Trophoblast cell (in vitro differentiated cells and primary cell): ENCODE results near the gene FOSB.

Experiments
- DNase-seq, 2 donors: peaks; one replicate each; pipeline ENCODE4 v3.0.0-alpha.2; 2016
- H2AFZ ChIP-seq: 2 replicates; pipeline ENCODE4 v1.6.1; 2013; ENCODE audit warnings: low read length, moderate library complexity, mild to moderate bottlenecking; ENCODE audit not compliant: insufficient read depth, poor library complexity
- H2AK5ac ChIP-seq: 2 replicates; pipeline ENCODE4 v1.6.1; 2013; ENCODE audit warnings: mild to moderate bottlenecking, low read length
- H2BK120ac ChIP-seq: 2 replicates; pipeline ENCODE4 v1.6.1; 2013; ENCODE audit warnings: low read length, mild to moderate bottlenecking, moderate library complexity; ENCODE audit not compliant: insufficient read depth, poor library complexity
- H2BK12ac ChIP-seq: 2 replicates; pipeline ENCODE4 v1.6.1; 2013; ENCODE audit warnings: mild to moderate bottlenecking, low read length, moderate library complexity
- H2BK5ac ChIP-seq: 2 replicates; pipeline ENCODE4 v1.6.1; 2013; ENCODE audit warnings: low read length, low read depth, moderate library complexity, mild to moderate bottlenecking; ENCODE audit not compliant: poor library complexity
- H3K14ac ChIP-seq: 2 replicates; pipeline ENCODE4 v1.6.1; 2013; ENCODE audit warnings: mild to moderate bottlenecking, low read length
- H3K18ac ChIP-seq: 2 replicates; pipeline ENCODE4 v1.6.1; 2013; ENCODE audit warnings: mild to moderate bottlenecking, low read length
- H3K23ac ChIP-seq: 2 replicates; pipeline ENCODE4 v1.6.1; 2013; ENCODE audit warnings: low read length
- H3K27ac ChIP-seq: 2 replicates; pipeline ENCODE4 v1.5.1; 2013; ENCODE audit warnings: low read depth, mild to moderate bottlenecking, inconsistent platforms, low read length, moderate library complexity
- H3K27me3 ChIP-seq: 2 replicates; pipeline ENCODE4 v1.6.1; 2013; ENCODE audit warnings: inconsistent platforms, mild to moderate bottlenecking, low read length, moderate library complexity; ENCODE audit not compliant: insufficient read depth
- H3K36me3 ChIP-seq, 2 experiments: 1 replicate in 1 of 2; 2 replicates in 1 of 2; pipeline ENCODE4 v1.6.1; 2013; ENCODE audit warnings: low read length in 2 of 2, mild to moderate bottlenecking in 2 of 2, moderate library complexity in 1 of 2; ENCODE audit not compliant: insufficient read depth in 2 of 2, control insufficient read depth in 1 of 2
- H3K4ac ChIP-seq: 2 replicates; pipeline ENCODE4 v1.6.1; 2013; ENCODE audit warnings: low read depth, mild to moderate bottlenecking, low read length, moderate library complexity
- H3K4me1 ChIP-seq, 2 experiments: 1 replicate in 1 of 2; 2 replicates in 1 of 2; pipeline ENCODE4 v1.6.1; 2013; ENCODE audit warnings: low read length in 2 of 2, mild to moderate bottlenecking in 2 of 2, moderate library complexity in 1 of 2; ENCODE audit not compliant: insufficient read depth in 2 of 2, control insufficient read depth in 1 of 2
- H3K4me2 ChIP-seq: 2 replicates; pipeline ENCODE4 v1.6.1; 2013; ENCODE audit warnings: inconsistent platforms, mild to moderate bottlenecking, low read length, moderate library complexity
- H3K4me3 ChIP-seq: 2 replicates; pipeline ENCODE4 v1.5.1; 2013; ENCODE audit warnings: mild to moderate bottlenecking, low read depth, low read length, inconsistent platforms
- H3K79me1 ChIP-seq: one replicate; pipeline ENCODE4 v1.6.1; 2013; ENCODE audit warnings: low read length
- H3K79me2 ChIP-seq: 2 replicates; pipeline ENCODE4 v1.6.1; 2013; ENCODE audit warnings: low read length, mild to moderate bottlenecking; ENCODE audit not compliant: control insufficient read depth, insufficient read depth, poor library complexity
- H3K9ac ChIP-seq: 2 replicates; pipeline ENCODE4 v1.6.1; 2013; ENCODE audit warnings: mild to moderate bottlenecking, low read length
- H3K9me3 ChIP-seq: 2 replicates; pipeline ENCODE4 v1.6.1; 2013; ENCODE audit warnings: low read depth, mild to moderate bottlenecking, control low read depth, inconsistent platforms, low read length; ENCODE audit not compliant: insufficient read depth
- H4K12ac ChIP-seq: 2 replicates; pipeline ENCODE4 v1.6.1; 2013; ENCODE audit warnings: low read depth, mild to moderate bottlenecking, low read length, moderate library complexity
- H4K8ac ChIP-seq: 2 replicates; pipeline ENCODE4 v1.6.1; 2013; ENCODE audit warnings: low read depth, mild to moderate bottlenecking, low read length, moderate library complexity
- H4K91ac ChIP-seq: one replicate; pipeline ENCODE4 v1.6.1; 2013; ENCODE audit warnings: low read depth, mild to moderate bottlenecking, low read length, moderate library complexity
- WGBS: extraction: QIAGEN DNeasy Blood & Tissue Kit; methylation state at CpG from one replicate; pipeline ENCODE4 v1.1.7; 2013; ENCODE audit warnings: missing lambda C conversion rate; ENCODE audit not compliant: insufficient read length, insufficient coverage; ENCODE audit errors: extremely low coverage; 5-methylcytosine and 5-hydroxymethylcytosine counted together

FOSB gene

DNA sequence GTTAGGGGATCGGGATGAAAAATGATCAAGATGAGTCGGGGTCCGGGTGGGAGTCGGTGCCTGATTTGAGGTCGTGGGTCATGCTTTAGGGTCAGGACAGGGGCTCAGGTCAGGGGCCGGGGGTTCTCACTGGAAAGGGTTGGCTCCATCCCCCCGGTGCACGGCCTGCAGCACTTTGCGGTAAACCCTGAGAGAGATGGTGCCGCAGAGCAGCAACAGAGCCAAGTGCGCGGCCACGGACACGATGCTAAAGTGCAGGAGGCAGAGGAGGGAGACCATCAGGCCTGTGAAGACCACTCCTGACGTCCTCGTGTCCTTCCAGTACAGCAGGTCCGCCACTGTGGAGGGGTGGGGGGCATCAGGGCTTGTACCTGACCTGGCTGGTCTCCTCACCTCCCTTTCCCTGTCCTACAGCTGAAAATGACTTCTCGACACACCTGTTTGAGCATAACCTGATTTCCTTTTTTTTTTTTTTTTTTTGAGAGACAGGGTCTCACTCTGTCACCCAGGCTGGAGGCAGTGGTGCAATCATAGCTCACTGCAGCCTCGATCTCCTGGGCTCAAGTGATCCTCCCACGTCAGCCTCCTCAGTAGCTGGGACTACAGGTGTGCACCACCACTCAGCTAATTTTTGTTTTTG, 21.5 kb downstream of the FOSB start:
- Histone ChIP-seq H3K27me3 (no peaks in the 10 kb centered on the region), H2BK120ac (no peak overlapping the region), H2AFZ (no peak overlapping the region), H3K4me1 (peaks cover 0 to 7% of the 10 kb centered on the region in 2 experiments), H3K36me3 (peaks cover 13 to 18% of the 10 kb centered on the region in 2 experiments), H3K4ac (no peak overlapping the region), H2AK5ac (no peak overlapping the region), H4K8ac (no peak overlapping the region), H3K14ac (no peak overlapping the region), H3K9me3 (peaks cover 2% of the 10 kb centered on the region), H3K27ac (no peak overlapping the region), H2BK5ac (no peak overlapping the region), H3K18ac (no peak overlapping the region), H3K23ac (no peak overlapping the region), H3K79me1 (peaks cover 6% of the 10 kb centered on the region), H3K9ac (no peak overlapping the region), H4K12ac (no peak overlapping the region), H2BK12ac (no peak overlapping the region), H3K4me3 (no peak overlapping the region), H3K4me2 (no peak overlapping the region), H4K91ac (no peak overlapping the region), H3K79me2 (peaks cover 2% of the 10 kb centered on the region)
- WGBS, result 100% methylated on average over 2 of the region's 20 CpGs
- DNase-seq, result no peak

DNA sequence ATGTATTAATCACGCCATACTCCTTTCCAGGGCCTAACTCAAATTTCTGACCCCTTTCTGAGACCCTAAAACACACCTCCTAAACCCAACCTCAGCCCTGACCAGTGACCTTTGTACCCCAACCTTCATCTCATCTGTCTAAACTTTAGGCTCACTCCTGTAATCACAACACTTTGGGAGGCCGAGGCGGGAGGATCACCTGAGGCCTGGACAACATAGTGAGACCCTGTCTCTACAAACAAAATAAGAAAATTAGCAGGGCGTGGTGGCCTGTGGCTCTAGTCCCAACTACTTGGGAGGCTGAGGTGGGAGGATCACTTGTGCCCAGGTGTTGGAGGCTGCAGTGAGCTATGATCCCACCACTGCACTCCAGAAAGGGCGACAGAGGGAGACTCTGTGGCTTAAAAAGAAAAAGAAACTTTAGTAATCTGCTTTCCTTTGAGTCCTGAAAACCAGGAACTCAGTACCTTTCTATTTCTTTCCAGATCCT, 24.4 kb downstream of the FOSB start:
- H2AFZ ChIP-seq, result no peak overlapping the region
- peaks cover 6% of the 10 kb centered on the region for H3K79me1 ChIP-seq
- no peak for DNase-seq
- no peak overlapping the region for H3K23ac ChIP-seq
- H3K4me3 ChIP-seq, result no peak overlapping the region
- peak overlapping the region; percentile 5 for H2AK5ac ChIP-seq
- H3K27me3 ChIP-seq, result no peaks in the 10 kb centered on the region
- H3K14ac ChIP-seq, result no peak overlapping the region
- WGBS, result no CpG with 5 or more reads among the region's 5 CpGs
- peaks cover 2% of the 10 kb centered on the region for H3K79me2 ChIP-seq
- H3K4me1 ChIP-seq, result peaks cover 5 to 13% of the 10 kb centered on the region in 2 experiments
- H3K9ac ChIP-seq, result no peak overlapping the region
- peak overlapping the region; percentile 4 for H4K91ac ChIP-seq
- peaks cover 2% of the 10 kb centered on the region for H3K9me3 ChIP-seq
- no peak overlapping the region for H2BK120ac ChIP-seq
- no peak overlapping the region for H4K12ac ChIP-seq
- peak overlapping the region; percentile 75 for H3K4me2 ChIP-seq
- H3K18ac ChIP-seq, result no peak overlapping the region
- H4K8ac ChIP-seq, result peak overlapping the region; percentile 51
- H2BK5ac ChIP-seq, result no peak overlapping the region
- no peak overlapping the region for H2BK12ac ChIP-seq
- no peak overlapping the region for H3K27ac ChIP-seq
- H3K36me3 ChIP-seq, result peaks cover 19 to 20% of the 10 kb centered on the region in 2 experiments
- no peak overlapping the region for H3K4ac ChIP-seq

DNA sequence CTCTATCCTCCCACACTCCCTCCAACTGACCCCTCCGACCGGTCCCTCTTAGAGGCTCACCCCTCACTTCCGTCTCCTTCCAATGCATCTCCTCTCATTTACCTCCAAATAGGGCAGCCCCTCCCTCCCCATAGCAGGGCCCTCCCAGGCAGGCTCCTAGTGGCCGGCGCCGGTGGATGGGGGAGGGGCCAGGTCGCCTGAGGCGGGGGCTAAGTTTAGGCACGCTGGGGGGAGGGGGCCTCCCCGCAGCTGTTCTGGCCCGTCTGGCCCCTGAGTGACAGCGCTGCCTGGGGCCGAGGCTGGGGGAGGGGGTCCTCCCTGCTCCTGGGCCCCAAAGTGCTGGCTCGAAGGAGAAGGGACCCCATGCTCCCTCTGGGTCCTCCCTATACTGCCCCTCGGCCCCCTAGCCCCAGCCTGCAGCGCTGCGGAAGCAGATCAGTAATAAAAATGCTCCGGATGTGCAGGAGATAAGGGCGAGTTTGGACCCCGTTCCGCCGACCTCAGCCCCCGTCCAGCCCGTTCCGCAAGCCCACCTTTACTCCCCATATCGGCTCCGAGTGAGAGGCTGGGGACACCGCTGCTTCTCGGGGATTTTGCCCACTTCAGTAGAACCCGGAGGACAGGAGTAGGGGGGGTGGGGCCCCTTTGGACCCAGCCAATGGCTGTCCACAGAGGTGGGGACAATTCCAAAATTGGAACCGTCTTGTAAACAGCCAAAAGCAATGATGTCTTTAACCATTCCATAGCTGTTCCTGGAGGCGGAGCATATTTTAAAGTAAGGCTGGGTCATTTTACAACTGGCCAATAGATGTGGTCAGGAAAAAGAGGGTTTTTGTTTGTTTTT, 25.1 kb downstream of the FOSB start:
- peak overlapping the region; percentile 15 for H2BK120ac ChIP-seq
- H4K8ac ChIP-seq, result peak overlapping the region; percentile 66
- no peak overlapping the region for H3K23ac ChIP-seq
- peak overlapping the region; percentile 55 for H4K91ac ChIP-seq
- no peak overlapping the region for H2AK5ac ChIP-seq
- H3K27me3 ChIP-seq, result peaks cover 2% of the 10 kb centered on the region
- peaks cover 2% of the 10 kb centered on the region for H3K9me3 ChIP-seq
- peak overlapping the region; percentile 77 for H2AFZ ChIP-seq
- H3K4me3 ChIP-seq, result peak overlapping the region; percentile 72
- no peak overlapping the region for H3K4ac ChIP-seq
- peaks cover 8% of the 10 kb centered on the region for H3K79me1 ChIP-seq
- H3K18ac ChIP-seq, result peak overlapping the region; percentile 81
- H4K12ac ChIP-seq, result peak overlapping the region; percentile 11
- H3K9ac ChIP-seq, result peak overlapping the region; percentile 67
- no peak overlapping the region for H2BK12ac ChIP-seq
- peak overlapping the region; percentile 15 for H2BK5ac ChIP-seq
- H3K4me2 ChIP-seq, result peak overlapping the region; percentile 75
- H3K27ac ChIP-seq, result peak overlapping the region; percentile 58
- peaks cover 19% of the 10 kb centered on the region in 2 experiments for H3K36me3 ChIP-seq
- H3K4me1 ChIP-seq, result peaks cover 7 to 15% of the 10 kb centered on the region in 2 experiments
- H3K79me2 ChIP-seq, result peaks cover 2% of the 10 kb centered on the region
- peak overlapping the region; percentile 36 for H3K14ac ChIP-seq
- peak; percentile 63 to 84 for DNase-seq
- WGBS, result no CpG with 5 or more reads among the region's 32 CpGs

GRCh38 chr19:45494261-45494916, 26.6 kb downstream of the FOSB start:
- Histone ChIP-seq H3K36me3 (peaks cover 9 to 10% of the 10 kb centered on the region in 2 experiments), H3K79me2 (peaks cover 2% of the 10 kb centered on the region), H3K4me3 (no peak overlapping the region), H3K4ac (no peak overlapping the region), H4K8ac (no peak overlapping the region), H3K23ac (no peak overlapping the region), H2BK120ac (no peak overlapping the region), H3K9me3 (peaks cover 7% of the 10 kb centered on the region), H3K18ac (no peak overlapping the region), H2AFZ (no peak overlapping the region), H3K4me2 (no peak overlapping the region), H3K27ac (no peak overlapping the region), H4K91ac (no peak overlapping the region), H3K79me1 (peaks cover 8% of the 10 kb centered on the region), H3K9ac (no peak overlapping the region), H4K12ac (no peak overlapping the region), H3K14ac (no peak overlapping the region), H2AK5ac (no peak overlapping the region), H3K4me1 (peaks cover 19 to 25% of the 10 kb centered on the region in 2 experiments), H3K27me3 (peaks cover 17% of the 10 kb centered on the region), H2BK5ac (no peak overlapping the region), H2BK12ac (no peak overlapping the region)
- no peak for DNase-seq
- WGBS, result no CpG with 5 or more reads among the region's 39 CpGs
